GM19468 (cell line): Measurements from ENCODE around the gene GALNT12.

ENCODE experiments used
- ATAC-seq: cut with Tn5 transposase; IDR thresholded peaks from one replicate; pipeline ENCODE4 v1.9.1; 2021; ENCODE audit warnings: mild to moderate bottlenecking, moderate library complexity, moderate number of reproducible peaks; ENCODE audit not compliant: unreplicated experiment; ENCODE audit errors: extremely low read depth

GALNT12 gene

GRCh38 chr9:98781588-98782383, 25.7 kb upstream of the GALNT12 start:
- ATAC-seq = no peak

- ATAC-seq = no peak
Measured at GRCh38 chr9:98783518-98784226, 23.8 kb upstream of the GALNT12 start.

- no peak for ATAC-seq
Measured at GRCh38 chr9:98784831-98785806, 22.4 kb upstream of the GALNT12 start.

- no peak for ATAC-seq
Measured at GRCh38 chr9:98786750-98787510, 20.5 kb upstream of the GALNT12 start.

GRCh38 chr9:98787766-98788335, 19.6 kb upstream of the GALNT12 start:
- ATAC-seq = no peak

GRCh38 chr9:98789483-98790133, 17.9 kb upstream of the GALNT12 start:
- no peak for ATAC-seq

GRCh38 chr9:98790134-98790841, 17.2 kb upstream of the GALNT12 start:
- no peak for ATAC-seq

GRCh38 chr9:98790842-98791607, 16.4 kb upstream of the GALNT12 start:
- no peak for ATAC-seq

GRCh38 chr9:98791608-98792490, 15.6 kb upstream of the GALNT12 start:
- no peak for ATAC-seq

- ATAC-seq = no peak
Measured at GRCh38 chr9:98793031-98793430, 14.4 kb upstream of the GALNT12 start.

- ATAC-seq = no peak
Measured at GRCh38 chr9:98794802-98795201, 12.7 kb upstream of the GALNT12 start.

GRCh38 chr9:98795295-98795955, 12.0 kb upstream of the GALNT12 start:
- ATAC-seq = no peak

- ATAC-seq = no peak
Measured at GRCh38 chr9:98795970-98796363, 11.5 kb upstream of the GALNT12 start.

- peak; percentile 84 for ATAC-seq
Measured at GRCh38 chr9:98796364-98797101, 10.9 kb upstream of the GALNT12 start, which contains the start of gene ANKS6. TSS of gene ANKS6 (minus strand) at chr9:98796555. CDS start at chr9:98796491, 64 bp downstream.

GRCh38 chr9:98797491-98797890, 10.0 kb upstream of the GALNT12 start:
- no peak for ATAC-seq
